DMS 273 (cell line): Measurements from ENCODE around the gene NDRG4.
A peak's percentile ranks its signal among the peaks of the same experiment; 100 is the strongest.

Experiments
- DNase-seq: peaks from one replicate; lab custom pipeline; 2025; ENCODE audit not compliant: unreplicated experiment; lab: John Stamatoyannopoulos, UW

NDRG4 gene

GRCh38 chr16:58508671-58509251 lies 8.8 kb downstream of the NDRG4 start:
- no peak for DNase-seq

GRCh38 chr16:58509256-58510096 lies 9.5 kb downstream of the NDRG4 start:
- DNase-seq: no peak

DNA sequence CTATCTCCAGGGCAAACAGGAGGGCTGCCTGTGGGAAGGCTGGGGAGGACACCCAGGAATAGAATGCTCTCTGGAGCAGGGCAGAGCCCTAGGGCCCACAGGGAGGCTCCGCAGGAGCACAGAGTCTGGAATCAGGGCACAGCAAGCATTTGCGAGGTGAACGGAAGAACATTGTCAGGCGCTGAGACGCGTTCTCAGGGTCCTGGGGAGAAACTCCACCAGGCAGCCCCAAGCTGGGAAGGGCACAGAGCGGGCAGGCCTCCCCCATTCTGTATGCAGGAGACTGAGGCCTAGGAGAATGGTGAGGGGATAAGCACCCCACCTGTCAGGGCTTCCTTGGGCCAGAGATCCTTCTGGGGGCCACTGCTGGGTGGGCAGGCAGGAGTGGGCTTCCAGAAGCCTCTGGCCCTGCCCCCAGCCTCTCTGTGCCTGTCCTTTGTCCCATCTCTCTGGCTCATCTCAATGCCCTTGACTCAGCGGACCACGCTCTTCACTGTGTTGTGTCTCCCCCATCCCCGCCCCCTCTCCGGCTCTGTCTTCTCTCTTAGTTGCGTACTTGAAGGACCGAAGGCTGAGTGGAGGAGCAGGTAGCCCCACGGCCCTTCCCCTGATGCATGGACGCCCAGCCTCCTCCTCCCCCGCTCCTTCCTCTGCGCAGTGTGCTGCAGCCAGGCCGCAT lies 10.3 kb downstream of the NDRG4 start:
- DNase-seq: no peak

DNA sequence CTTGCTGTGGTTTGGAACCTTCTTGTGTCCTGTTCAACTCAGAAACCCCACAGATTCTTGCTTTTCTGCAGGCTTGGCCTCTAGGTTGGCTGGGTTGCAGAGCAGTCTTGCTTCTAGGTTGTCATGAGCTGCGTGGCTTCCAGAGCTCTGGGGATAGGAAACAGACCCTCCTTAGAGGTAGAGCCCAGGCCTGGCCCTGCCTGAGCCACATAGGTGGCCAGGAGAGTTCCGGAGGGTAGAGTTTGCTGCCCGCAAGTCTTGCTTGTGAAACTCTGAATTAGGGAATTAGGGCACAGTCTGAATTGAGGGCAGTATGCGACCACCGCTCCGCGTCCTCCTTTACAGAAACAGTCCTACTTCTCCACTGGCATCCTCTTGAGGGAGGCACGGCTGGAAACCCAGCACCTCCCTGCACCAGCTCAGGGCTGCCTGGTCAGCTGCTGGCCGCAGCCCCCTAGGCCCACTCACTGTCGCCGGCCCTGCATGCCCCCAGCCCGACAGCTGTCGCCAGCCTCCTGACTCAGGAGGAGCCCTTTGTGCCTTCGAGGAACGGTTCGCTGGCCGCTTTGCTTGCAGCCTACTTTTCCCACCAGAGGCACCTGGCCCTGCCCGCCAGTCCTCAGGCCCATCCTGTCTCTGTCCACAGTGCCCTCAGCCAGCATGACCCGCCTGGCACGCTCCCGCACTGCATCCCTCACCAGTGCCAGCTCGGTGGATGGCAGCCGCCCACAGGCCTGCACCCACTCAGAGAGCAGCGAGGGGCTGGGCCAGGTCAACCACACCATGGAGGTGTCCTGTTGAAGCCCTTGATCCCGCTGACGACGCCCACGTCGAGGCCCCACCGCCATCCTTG lies 11.1 kb downstream of the NDRG4 start:
- no peak for DNase-seq

DNA sequence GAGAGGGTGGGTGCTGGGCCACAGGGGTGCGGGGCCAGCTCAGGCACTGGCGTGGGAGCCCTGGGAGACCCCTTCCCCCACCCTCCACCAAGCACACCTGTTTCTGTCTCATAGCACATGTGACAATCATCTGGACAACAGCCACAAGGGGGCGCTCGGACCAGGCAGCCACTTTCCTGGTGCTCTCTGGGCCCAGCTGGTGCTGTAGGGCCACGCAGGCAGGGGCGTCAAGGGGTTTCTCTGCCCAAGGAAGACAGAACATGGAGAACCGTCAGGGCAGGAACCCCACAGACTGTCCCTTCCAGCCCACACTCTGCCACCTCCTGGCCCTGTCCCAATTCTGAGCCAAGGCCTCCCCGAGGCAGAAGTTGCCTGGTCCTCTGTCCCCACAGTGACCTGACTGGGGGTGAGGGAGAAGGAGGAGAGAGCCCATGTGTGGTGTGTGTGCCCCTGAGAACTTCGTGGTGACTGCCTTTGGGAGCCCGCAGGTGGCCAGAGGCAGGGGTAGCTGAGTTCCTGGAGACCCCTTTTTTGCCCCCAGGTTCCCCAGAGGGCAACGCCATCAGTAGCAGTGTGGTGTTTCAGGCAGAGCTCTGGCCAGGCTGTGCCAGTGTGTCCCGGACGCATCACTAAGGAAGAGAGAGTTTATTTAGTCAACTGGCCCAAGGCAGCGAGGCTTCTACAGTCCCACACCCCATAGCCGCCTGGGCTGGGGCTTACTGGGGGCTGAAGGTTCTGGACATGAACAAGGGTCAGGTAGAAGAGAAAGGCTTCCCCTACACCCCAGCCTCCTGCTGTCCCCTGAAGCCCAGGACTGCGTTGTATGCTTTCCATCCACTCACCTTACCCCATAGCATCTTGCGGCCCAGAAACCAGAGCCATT lies 12.2 kb downstream of the NDRG4 start:
- DNase-seq: peak; percentile 89

DNA sequence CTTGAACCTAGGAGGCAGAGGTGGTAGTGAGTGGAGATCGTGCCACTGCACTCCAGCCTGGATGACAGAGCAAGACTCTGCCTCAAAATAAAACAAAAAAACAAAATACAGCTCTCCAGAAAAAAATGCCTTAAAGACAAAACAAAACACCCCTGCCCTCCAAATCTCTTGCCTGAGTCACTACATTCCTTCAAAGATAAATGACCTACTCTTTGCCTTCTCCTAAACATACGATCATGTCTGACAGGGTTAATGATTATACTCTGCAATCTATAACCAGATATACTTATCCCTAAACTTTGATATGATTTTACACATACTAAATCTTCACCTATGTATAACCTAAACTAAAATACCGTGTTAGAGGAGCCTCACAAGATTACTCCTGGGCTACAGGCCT lies 13.9 kb downstream of the NDRG4 start:
- no peak for DNase-seq

GRCh38 chr16:58515125-58515870 lies 15.4 kb downstream of the NDRG4 start, which contains the start of gene SETD6:
SETD6 (plus strand) TSS chr16:58515517; CDS start chr16:58515538, 21 bp downstream.
- peak; percentile 95 for DNase-seq

GRCh38 chr16:58515871-58516767 lies 16.2 kb downstream of the NDRG4 start:
- DNase-seq: peak; percentile 78

DNA sequence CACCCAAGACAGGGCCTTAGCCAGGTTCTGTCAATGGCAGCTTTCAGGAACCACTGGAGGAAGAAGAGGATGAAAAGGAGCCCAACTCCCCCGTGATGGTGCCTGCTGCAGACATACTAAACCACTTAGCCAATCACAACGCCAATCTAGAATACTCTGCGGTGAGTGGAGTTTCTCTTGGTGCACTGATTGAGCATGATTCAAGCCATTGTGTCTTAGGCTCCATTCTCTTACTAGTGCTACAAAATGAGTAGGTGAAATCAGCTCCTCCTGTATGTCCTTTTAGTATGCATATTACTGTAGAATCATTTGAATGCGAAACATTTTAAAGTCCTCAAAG lies 16.8 kb downstream of the NDRG4 start:
- DNase-seq: no peak

GRCh38 chr16:58518083-58518979 lies 18.4 kb downstream of the NDRG4 start:
- DNase-seq: no peak

DNA sequence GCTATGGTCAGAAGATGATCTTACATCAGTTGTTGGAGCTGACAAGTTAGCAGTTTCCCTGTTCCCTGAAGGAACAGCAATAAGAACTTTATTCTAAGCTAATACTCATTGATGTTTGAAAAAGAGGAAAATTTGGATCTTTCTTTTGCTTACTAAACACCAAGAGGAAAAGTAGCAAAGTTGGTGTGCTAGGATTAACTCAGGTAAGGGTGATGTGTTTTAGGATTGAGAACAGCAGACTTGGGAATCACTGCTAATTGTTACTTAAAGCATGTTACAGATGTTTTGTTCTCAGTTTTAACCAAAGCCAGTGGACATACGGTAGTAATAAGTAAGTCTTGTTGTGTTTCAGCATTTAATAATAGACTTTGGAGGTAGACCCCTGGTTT lies 19.0 kb downstream of the NDRG4 start:
- DNase-seq: no peak

DNA sequence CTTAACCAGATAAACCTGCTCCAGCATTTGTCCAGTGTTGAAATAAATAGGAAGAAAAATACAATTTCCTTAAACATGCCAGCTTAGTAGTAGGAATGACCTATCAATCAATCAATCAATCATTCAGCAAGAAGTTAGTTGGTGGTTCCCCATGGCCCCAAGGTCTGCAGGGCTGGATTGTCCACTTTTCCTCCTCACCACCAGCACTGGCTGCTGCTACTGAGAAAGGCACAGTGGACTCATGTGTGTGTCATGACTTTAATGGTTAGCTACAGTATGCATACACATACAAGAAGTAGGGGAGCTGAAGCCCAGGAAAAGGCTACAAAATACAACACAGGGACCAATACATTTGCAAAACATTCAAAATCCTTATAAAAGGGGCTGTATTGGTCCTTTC lies 19.8 kb downstream of the NDRG4 start:
- no peak for DNase-seq

DNA sequence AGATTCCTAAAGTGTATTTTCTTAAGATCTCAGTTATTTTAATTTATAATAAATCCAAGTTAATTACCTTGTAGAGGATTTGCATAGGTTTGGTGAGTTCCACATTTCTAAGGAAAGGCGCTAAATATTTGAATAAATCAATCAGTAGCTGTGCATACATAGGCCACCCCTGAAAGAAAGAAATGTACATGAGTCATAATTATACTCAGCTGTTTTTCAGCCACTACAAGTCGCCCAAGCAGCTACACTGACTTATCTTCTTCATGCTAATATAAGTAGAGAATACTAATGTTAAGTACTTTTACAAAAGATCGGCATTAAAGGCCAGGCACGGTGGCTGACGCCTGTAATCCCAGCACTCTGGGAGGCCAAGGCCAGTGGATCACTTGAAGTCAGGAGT lies 30.2 kb downstream of the NDRG4 start:
- no peak for DNase-seq

GRCh38 chr16:58532414-58532813 lies 32.5 kb downstream of the NDRG4 start:
- no peak for DNase-seq

- DNase-seq: no peak
Measured at GRCh38 chr16:58533751-58534470, 34.0 kb downstream of the NDRG4 start.

- no peak for DNase-seq
Measured at GRCh38 chr16:58535100-58535499, 35.2 kb downstream of the NDRG4 start.

GRCh38 chr16:58536278-58536677 lies 36.3 kb downstream of the NDRG4 start:
- no peak for DNase-seq
